Uterus (tissue), 4 donors: ENCODE measurements around the gene ATOH7. TPM values are rescaled to one million over a fixed set of nuclear protein-coding genes. Genes with fewer than 3 reads are reported as not detected.

ENCODE experiments used
- DNase-seq, 2 donors: peaks; one replicate each; pipeline ENCODE4 v3.0.0-alpha.2; 2019 to 2020
- H3K27ac ChIP-seq, 2 donors: fragments of 200-600 bp; sonication (generic); 1 replicate in 1 of 2; 2 replicates in 1 of 2; pipeline ENCODE4 v1.5.1; 2016 to 2018
- H3K27me3 ChIP-seq, 2 donors: fragments of 200-600 bp; sonication (generic); one replicate each; pipeline ENCODE4 v1.5.1; 2018 to 2019; ENCODE audit warnings: control low read depth in 1 of 2
- H3K36me3 ChIP-seq, 2 donors: fragments of 200-600 bp; sonication (generic); one replicate each; pipeline ENCODE4 v1.5.1; 2019; ENCODE audit warnings: control low read depth in 1 of 2
- H3K4me1 ChIP-seq, 2 donors: fragments of 200-600 bp; sonication (generic); one replicate each; pipeline ENCODE4 v1.5.1; 2018 to 2019; ENCODE audit warnings: control low read depth in 1 of 2
- H3K4me3 ChIP-seq, 2 donors: fragments of 200-600 bp; sonication (generic); 1 replicate in 1 of 2; 2 replicates in 1 of 2; pipeline ENCODE4 v1.5.1; 2018 to 2019; ENCODE audit warnings: mild to moderate bottlenecking in 1 of 2
- H3K9me3 ChIP-seq, 2 donors: fragments of 200-600 bp; sonication (generic); one replicate each; pipeline ENCODE4 v1.5.1; 2019; ENCODE audit warnings: control low read depth in 1 of 2
- CTCF ChIP-seq, 4 experiments: fragments of 200-600 bp in 2 of 4; fragments of 450-650 bp in 2 of 4; sonication (generic) in 2 of 4; IDR thresholded peaks; one replicate each; pipeline ENCODE4 v1.5.1; 2016 to 2019; ENCODE audit warnings: antibody characterized with exemption in 4 of 4, mild to moderate bottlenecking in 2 of 4, moderate library complexity in 1 of 4
- POLR2A ChIP-seq, 2 donors: fragments of 450-650 bp; IDR thresholded peaks; one replicate each; pipeline ENCODE4 v1.6.1; 2016; ENCODE audit warnings: antibody characterized with exemption in 2 of 2, mild to moderate bottlenecking in 1 of 2, moderate library complexity in 1 of 2
- intact Hi-C: fragments of 100-400 bp; cut with DNase I; formaldehyde crosslinking; loops from one replicate; pipeline ENCODE4 v1.15.1; 2023; ENCODE audit warnings: low total_unique reads
- total RNA-seq, 4 donors: library from RNA; depleted of rRNA in 3 of 4; stranded (reverse); fragments of >200 nt in 3 of 4; gene quantifications; one replicate each; pipeline versions ENCODE4 v1.1.0 to v1.2.4, GENCODE V29; 2014 to 2023
- donor health status: DM: yes; HTN: yes; CAD: no.

ATOH7 gene
- total RNA-seq, 4 donors from 2014 or later = not detected

GRCh38 chr10:68242051-68242450 is 10.1 kb upstream of the ATOH7 start:
- Histone ChIP-seq H3K36me3 (no peaks in the 10 kb centered on the region), H3K27ac (no peak overlapping the region), H3K9me3 (no peaks in the 10 kb centered on the region), H3K4me3 (no peak overlapping the region), H3K27me3 (no peaks in the 10 kb centered on the region), H3K4me1 (no peaks in the 10 kb centered on the region)
- no peak for DNase-seq
- intact Hi-C loops = no loop called here
- TF ChIP-seq CTCF (IDR thresholded peaks at IDR 0.05) (no peak), POLR2A (IDR thresholded peaks at IDR 0.05) (no peak)

GRCh38 chr10:68239596-68240150 is 7.8 kb upstream of the ATOH7 start:
- Histone ChIP-seq H3K4me1 (no peaks in the 10 kb centered on the region), H3K27ac (no peak overlapping the region), H3K27me3 (no peaks in the 10 kb centered on the region), H3K36me3 (no peaks in the 10 kb centered on the region), H3K9me3 (no peaks in the 10 kb centered on the region), H3K4me3 (no peak overlapping the region)
- no peak for DNase-seq
- intact Hi-C loops = no loop called here
- TF ChIP-seq CTCF (IDR thresholded peaks at IDR 0.05) = no peak
- no peak for TF ChIP-seq POLR2A (IDR thresholded peaks at IDR 0.05)

- Histone ChIP-seq H3K4me1 (no peaks in the 10 kb centered on the region), H3K9me3 (no peaks in the 10 kb centered on the region), H3K27ac (no peak overlapping the region), H3K27me3 (no peaks in the 10 kb centered on the region), H3K4me3 (no peak overlapping the region), H3K36me3 (no peaks in the 10 kb centered on the region)
- no peak for TF ChIP-seq CTCF (IDR thresholded peaks at IDR 0.05)
- no peak for TF ChIP-seq POLR2A (IDR thresholded peaks at IDR 0.05)
- no peak for DNase-seq
- intact Hi-C loops = no loop called here
Observed at GRCh38 chr10:68239069-68239468, 7.2 kb upstream of the ATOH7 start.

- no peaks in the 10 kb centered on the region for H3K4me1 ChIP-seq
- H3K9me3 ChIP-seq = no peaks in the 10 kb centered on the region
- intact Hi-C loops = no loop called here
- no peak for DNase-seq
- TF ChIP-seq POLR2A (IDR thresholded peaks at IDR 0.05) = no peak
- TF ChIP-seq CTCF (IDR thresholded peaks at IDR 0.05) = no peak
- H3K27me3 ChIP-seq = no peaks in the 10 kb centered on the region
- H3K27ac ChIP-seq = no peak overlapping the region
- H3K36me3 ChIP-seq = no peaks in the 10 kb centered on the region
- no peak overlapping the region for H3K4me3 ChIP-seq
Observed at GRCh38 chr10:68238371-68238770, 6.5 kb upstream of the ATOH7 start.

- Histone ChIP-seq H3K27ac (no peak overlapping the region), H3K36me3 (no peaks in the 10 kb centered on the region), H3K4me3 (no peak overlapping the region), H3K4me1 (no peaks in the 10 kb centered on the region), H3K9me3 (no peaks in the 10 kb centered on the region), H3K27me3 (no peaks in the 10 kb centered on the region)
- intact Hi-C loops = no loop called here
- no peak for DNase-seq
- TF ChIP-seq POLR2A (IDR thresholded peaks at IDR 0.05) (no peak), CTCF (IDR thresholded peaks at IDR 0.05) (no peak)
Observed at GRCh38 chr10:68237173-68237572, 5.3 kb upstream of the ATOH7 start.
